Testis (tissue), 3 donors: ENCODE data around the gene CDC27. TPM values are rescaled to one million over a fixed set of nuclear protein-coding genes. Genes with fewer than 3 reads are reported as not detected.
"Not testable (repeated sequence)": the region's sequence is repeated elsewhere in the genome, so short reads cannot be mapped to it uniquely, and the experiment has no call there.

ENCODE experiments used
- DNase-seq: peaks from one replicate; pipeline ENCODE4 v3.0.0-alpha.2; 2019
- H3K27ac ChIP-seq, 2 donors: fragments of 200-600 bp; sonication (generic); one replicate each; pipeline ENCODE4 v1.5.1; 2019
- H3K27me3 ChIP-seq: fragments of 200-600 bp; sonication (generic); one replicate; pipeline ENCODE4 v1.5.1; 2019
- H3K36me3 ChIP-seq: fragments of 200-600 bp; sonication (generic); one replicate; pipeline ENCODE4 v1.5.1; 2017; ENCODE audit warnings: low read depth; ENCODE audit errors: missing control alignments
- H3K4me1 ChIP-seq: fragments of 200-600 bp; sonication (generic); one replicate; pipeline ENCODE4 v1.5.1; 2019
- H3K4me3 ChIP-seq, 2 donors: fragments of 200-600 bp; sonication (generic); one replicate each; pipeline ENCODE4 v1.5.1; 2017 to 2019
- H3K9me3 ChIP-seq: fragments of 200-600 bp; sonication (generic); one replicate; pipeline ENCODE4 v1.5.1; 2017
- CTCF ChIP-seq, 3 experiments: fragments of 450-650 bp in 2 of 3; fragments of 200-600 bp in 1 of 3; sonication (generic) in 1 of 3; IDR thresholded peaks; one replicate each; pipeline ENCODE4 v1.5.1; 2016 to 2019; ENCODE audit warnings: antibody characterized with exemption in 3 of 3, mild to moderate bottlenecking in 2 of 3, moderate library complexity in 1 of 3
- POLR2A ChIP-seq: fragments of 450-650 bp; IDR thresholded peaks from one replicate; pipeline ENCODE4 v1.6.1; 2017; ENCODE audit warnings: antibody characterized with exemption, mild to moderate bottlenecking, moderate library complexity
- WGBS, 2 donors: methylation state at CpG; one replicate each; pipeline ENCODE4 v1.1.5; 2018; 5-methylcytosine and 5-hydroxymethylcytosine counted together
- intact Hi-C: fragments of 100-400 bp; cut with DNase I; formaldehyde crosslinking; loops from one replicate; pipeline ENCODE4 v1.15.1; 2023; ENCODE audit warnings: low total_unique reads
- polyA plus RNA-seq: library from polyadenylated mRNA; stranded (reverse); fragments of 350-450 nt; fragmentation: Illumina TruSeq; extraction: RNeasy Lipid Tissue Mini Kit (QIAGEN cat#74804); gene quantifications from one replicate; pipeline ENCODE4 v1.2.3, GENCODE V29; 2014; ENCODE audit warnings: low read depth, low replicate concordance; ENCODE audit not compliant: insufficient read depth
- total RNA-seq, 2 donors: library from RNA; depleted of rRNA; stranded (reverse); fragments of >200 nt; gene quantifications; one replicate each; pipeline ENCODE4 v1.2.3, GENCODE V29; 2016

Gene CDC27
- total and polyA plus RNA-seq, 3 donors from 2014 or later = 74.6 to 99.8 (median 85.8) TPM

DNA sequence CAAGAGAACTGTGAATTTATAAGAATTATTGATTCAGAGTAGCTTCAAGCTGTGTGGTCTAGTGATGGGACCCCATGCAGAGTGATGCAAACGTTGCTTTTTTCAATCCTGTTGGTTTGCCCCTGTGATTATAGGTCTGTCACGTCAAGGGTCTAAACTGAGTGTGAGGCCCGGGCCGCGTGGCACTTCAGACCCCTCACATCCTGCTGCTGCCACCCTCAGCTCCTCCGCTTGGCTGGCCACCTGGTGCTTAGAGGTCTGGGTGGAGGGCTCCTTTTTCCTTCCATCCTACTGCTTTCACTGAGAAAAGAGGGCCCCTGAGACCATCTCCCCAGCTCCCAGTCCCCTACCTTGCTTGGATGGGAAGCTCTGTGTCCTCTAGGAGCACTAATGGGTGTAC lies 32.1 kb upstream of the CDC27 start:
- Histone ChIP-seq H3K27ac (no peak overlapping the region), H3K4me3 (no peak overlapping the region), H3K4me1 (peaks cover 24% of the 10 kb centered on the region), H3K36me3 (no peaks in the 10 kb centered on the region), H3K9me3 (no peaks in the 10 kb centered on the region), H3K27me3 (no peaks in the 10 kb centered on the region)
- no peak for TF ChIP-seq POLR2A
- TF ChIP-seq CTCF (IDR thresholded peaks at IDR 0.05) = no peak
- 90 to 93% methylated on average over 6 of the region's 6 CpGs for WGBS, 2 donors
- no peak for DNase-seq
- intact Hi-C loops = no loop called here

DNA sequence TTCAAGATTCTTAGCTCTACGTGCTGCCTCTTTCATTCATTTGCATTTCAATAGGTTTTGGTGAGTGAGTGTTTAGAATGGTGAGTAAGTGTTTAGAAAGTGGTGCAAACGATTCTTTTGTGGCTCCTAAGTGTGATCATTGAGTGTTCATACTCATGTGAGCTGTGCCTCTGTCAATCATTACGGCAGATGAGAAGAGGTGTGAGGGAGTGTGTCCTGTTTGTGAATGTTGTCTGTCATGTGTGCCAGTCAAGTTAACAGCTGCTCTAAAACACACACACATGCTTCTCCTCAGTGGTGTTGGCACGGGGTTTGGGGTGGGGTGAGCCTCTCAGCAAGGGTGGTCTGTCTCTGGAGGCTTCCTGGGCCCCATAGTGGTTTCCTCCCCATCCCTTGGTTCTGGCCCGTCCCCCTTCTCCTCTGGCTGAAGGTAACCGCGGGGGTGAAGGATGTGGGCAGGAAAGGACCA lies 31.5 kb upstream of the CDC27 start:
- Histone ChIP-seq H3K9me3 (no peaks in the 10 kb centered on the region), H3K4me1 (peaks cover 18% of the 10 kb centered on the region), H3K36me3 (no peaks in the 10 kb centered on the region), H3K4me3 (no peak overlapping the region), H3K27me3 (no peaks in the 10 kb centered on the region), H3K27ac (no peak overlapping the region)
- 67 to 76% methylated on average over 7 of the region's 7 CpGs for WGBS, 2 donors
- DNase-seq = no peak
- intact Hi-C loops = no loop called here
- TF ChIP-seq POLR2A = no peak

GRCh38 chr17:47219621-47220475 lies 30.8 kb upstream of the CDC27 start:
- H3K27ac ChIP-seq = no peak overlapping the region
- no peaks in the 10 kb centered on the region for H3K36me3 ChIP-seq
- no peak for DNase-seq
- H3K9me3 ChIP-seq = no peaks in the 10 kb centered on the region
- TF ChIP-seq POLR2A (no peak), CTCF (IDR thresholded peaks at IDR 0.05) (no peak)
- 78 to 87% methylated on average over 21 of the region's 21 CpGs for WGBS, 2 donors
- no peaks in the 10 kb centered on the region for H3K27me3 ChIP-seq
- H3K4me1 ChIP-seq = peaks cover 11% of the 10 kb centered on the region
- no peak overlapping the region for H3K4me3 ChIP-seq
- intact Hi-C loops = no loop called here

DNA sequence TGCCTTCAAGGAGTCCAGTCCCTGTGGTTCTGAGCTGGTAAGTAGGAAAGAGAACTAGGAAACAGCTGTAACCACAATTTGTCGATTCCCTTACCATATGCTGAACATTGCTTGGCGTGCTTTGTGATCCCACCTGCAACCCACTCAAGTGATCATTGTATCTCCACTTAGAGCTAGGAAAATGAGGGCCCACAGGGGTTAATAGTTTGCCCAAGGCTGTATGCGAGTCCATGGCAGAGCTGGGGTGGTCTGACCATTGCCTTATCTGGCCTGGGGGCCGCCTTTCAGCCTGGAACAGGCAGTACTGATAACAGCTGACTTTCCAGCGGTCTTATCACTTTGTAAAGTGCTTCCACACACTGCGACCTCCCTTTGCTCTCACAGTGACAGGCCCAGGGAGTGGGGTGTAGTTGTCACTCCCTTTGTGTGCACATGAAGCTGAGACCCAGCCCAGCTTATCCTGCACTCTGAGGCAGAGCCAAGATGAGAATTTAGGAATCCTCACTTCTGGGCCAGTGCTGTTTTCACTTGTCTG lies 29.9 kb upstream of the CDC27 start:
- intact Hi-C loops = no loop called here
- peak; percentile 55 for DNase-seq
- TF ChIP-seq CTCF (IDR thresholded peaks at IDR 0.05) (no peak), POLR2A (no peak)
- Histone ChIP-seq H3K4me1 (peaks cover 8% of the 10 kb centered on the region), H3K36me3 (no peaks in the 10 kb centered on the region), H3K4me3 (no peak overlapping the region), H3K27me3 (no peaks in the 10 kb centered on the region), H3K9me3 (no peaks in the 10 kb centered on the region), H3K27ac (peak overlapping the region in 1 of 2 donors; percentile 35)
- WGBS, 2 donors = 47 to 67% methylated on average over 6 of the region's 6 CpGs

GRCh38 chr17:47217279-47217678 lies 28.2 kb upstream of the CDC27 start:
- WGBS, 2 donors = 100% methylated on average over 2 of the region's 2 CpGs
- H3K36me3 ChIP-seq, H3K4me3 ChIP-seq, intact Hi-C loops, DNase-seq, H3K27me3 ChIP-seq, H3K9me3 ChIP-seq, H3K27ac ChIP-seq, H3K4me1 ChIP-seq: not testable (repeated sequence)

DNA sequence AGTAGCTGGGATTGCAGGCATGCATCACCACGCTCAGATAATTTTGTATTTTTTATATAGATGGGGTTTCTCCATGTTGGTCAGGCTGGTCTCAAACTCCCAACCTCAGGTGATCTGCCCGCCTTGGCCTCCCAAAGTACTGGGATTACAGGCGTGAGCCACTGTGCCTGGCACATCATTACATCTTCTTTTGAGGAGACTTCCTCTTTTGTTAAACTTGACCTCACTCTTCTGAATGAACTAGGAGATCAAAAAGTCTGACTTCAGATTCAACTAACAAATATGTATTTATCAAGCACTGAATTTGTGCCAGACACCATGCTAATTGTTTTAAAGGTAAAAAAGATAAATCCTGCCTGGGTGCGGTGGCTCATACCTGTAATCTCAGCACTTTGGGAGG lies 27.7 kb upstream of the CDC27 start:
- H3K4me1 ChIP-seq, H3K36me3 ChIP-seq, H3K27ac ChIP-seq, DNase-seq, H3K4me3 ChIP-seq, intact Hi-C loops, H3K27me3 ChIP-seq, H3K9me3 ChIP-seq: not testable (repeated sequence)
- WGBS, 2 donors = 87 to 92% methylated on average over 4 of the region's 4 CpGs
